Neutrophil (primary cell): ENCODE measurements around the gene COP1.

Source experiments
- H3K27ac ChIP-seq: fragments of 200-600 bp; sonication (generic); 2 replicates; pipeline ENCODE4 v1.5.1; 2016; ENCODE audit warnings: mild to moderate bottlenecking, moderate library complexity
- H3K27me3 ChIP-seq: fragments of 200-600 bp; sonication (generic); 2 replicates; pipeline ENCODE4 v1.6.0; 2016; ENCODE audit warnings: mild to moderate bottlenecking
- H3K36me3 ChIP-seq: fragments of 200-600 bp; sonication (generic); 2 replicates; pipeline ENCODE4 v1.5.1; 2017
- H3K4me1 ChIP-seq, 2 experiments: fragments of 200-600 bp in 1 of 2; sonication (generic) in 1 of 2; 1 replicate in 1 of 2; 2 replicates in 1 of 2; pipeline versions ENCODE4 v1.5.1 to v1.6.1; 2013 to 2016; ENCODE audit warnings: low read depth in 1 of 2, low read length in 1 of 2, mild to moderate bottlenecking in 1 of 2, moderate library complexity in 1 of 2; ENCODE audit not compliant: control insufficient read depth in 1 of 2, insufficient read depth in 1 of 2
- H3K4me3 ChIP-seq, 2 experiments: fragments of 200-600 bp in 1 of 2; sonication (generic) in 1 of 2; 1 replicate in 1 of 2; 2 replicates in 1 of 2; pipeline ENCODE4 v1.5.1; 2013 to 2016; ENCODE audit warnings: low read depth in 1 of 2, low read length in 1 of 2, mild to moderate bottlenecking in 1 of 2, moderate library complexity in 1 of 2
- H3K9me3 ChIP-seq: fragments of 200-600 bp; sonication (generic); 2 replicates; pipeline ENCODE4 v1.5.1; 2016
- TF ChIP-seq, protein P1 (sequence below): fragments of 200-600 bp; sonication (generic); IDR thresholded peaks from 2 replicates; pipeline ENCODE4 v1.5.1; 2016; ENCODE audit warnings: antibody characterized with exemption

Gene COP1

DNA sequence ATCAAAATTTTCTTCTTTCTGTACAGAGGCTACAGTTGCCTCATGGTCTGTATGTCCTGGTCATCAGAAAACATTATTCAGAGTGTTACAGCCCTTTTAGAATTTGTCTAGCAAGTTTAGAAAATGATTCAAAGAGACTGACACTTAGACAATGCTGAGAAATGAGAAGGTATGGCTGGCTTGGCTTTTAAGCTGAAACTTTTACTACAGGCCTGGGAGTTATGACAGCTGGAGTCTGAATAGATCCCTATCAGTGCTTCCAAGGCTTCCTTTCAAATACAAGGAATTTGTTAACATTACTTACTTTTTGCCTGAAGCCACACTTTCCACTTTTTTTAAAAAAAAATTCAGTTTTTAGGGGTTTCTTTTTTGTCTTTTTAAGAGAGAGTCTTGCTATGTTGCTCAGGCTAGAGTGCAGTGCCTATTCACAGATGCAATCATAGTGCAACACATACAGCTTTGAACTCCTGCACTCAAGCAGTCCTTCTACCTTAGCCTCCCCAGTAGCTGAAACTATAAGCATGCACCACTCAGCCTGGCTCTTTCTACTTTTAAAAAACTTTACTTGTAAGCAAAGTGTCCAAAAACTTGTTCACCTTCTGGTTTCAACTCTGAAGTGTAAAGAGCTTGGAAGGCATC lies 10.5 kb upstream of the COP1 start:
- Histone ChIP-seq H3K4me1 (peaks cover 2 to 8% of the 10 kb centered on the region in 2 experiments), H3K27me3 (no peaks in the 10 kb centered on the region), H3K4me3 (no peak overlapping the region), H3K9me3 (no peaks in the 10 kb centered on the region), H3K27ac (no peak overlapping the region), H3K36me3 (no peaks in the 10 kb centered on the region)
- TF ChIP-seq, protein P1, sequence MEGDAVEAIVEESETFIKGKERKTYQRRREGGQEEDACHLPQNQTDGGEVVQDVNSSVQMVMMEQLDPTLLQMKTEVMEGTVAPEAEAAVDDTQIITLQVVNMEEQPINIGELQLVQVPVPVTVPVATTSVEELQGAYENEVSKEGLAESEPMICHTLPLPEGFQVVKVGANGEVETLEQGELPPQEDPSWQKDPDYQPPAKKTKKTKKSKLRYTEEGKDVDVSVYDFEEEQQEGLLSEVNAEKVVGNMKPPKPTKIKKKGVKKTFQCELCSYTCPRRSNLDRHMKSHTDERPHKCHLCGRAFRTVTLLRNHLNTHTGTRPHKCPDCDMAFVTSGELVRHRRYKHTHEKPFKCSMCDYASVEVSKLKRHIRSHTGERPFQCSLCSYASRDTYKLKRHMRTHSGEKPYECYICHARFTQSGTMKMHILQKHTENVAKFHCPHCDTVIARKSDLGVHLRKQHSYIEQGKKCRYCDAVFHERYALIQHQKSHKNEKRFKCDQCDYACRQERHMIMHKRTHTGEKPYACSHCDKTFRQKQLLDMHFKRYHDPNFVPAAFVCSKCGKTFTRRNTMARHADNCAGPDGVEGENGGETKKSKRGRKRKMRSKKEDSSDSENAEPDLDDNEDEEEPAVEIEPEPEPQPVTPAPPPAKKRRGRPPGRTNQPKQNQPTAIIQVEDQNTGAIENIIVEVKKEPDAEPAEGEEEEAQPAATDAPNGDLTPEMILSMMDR, result no peak

DNA sequence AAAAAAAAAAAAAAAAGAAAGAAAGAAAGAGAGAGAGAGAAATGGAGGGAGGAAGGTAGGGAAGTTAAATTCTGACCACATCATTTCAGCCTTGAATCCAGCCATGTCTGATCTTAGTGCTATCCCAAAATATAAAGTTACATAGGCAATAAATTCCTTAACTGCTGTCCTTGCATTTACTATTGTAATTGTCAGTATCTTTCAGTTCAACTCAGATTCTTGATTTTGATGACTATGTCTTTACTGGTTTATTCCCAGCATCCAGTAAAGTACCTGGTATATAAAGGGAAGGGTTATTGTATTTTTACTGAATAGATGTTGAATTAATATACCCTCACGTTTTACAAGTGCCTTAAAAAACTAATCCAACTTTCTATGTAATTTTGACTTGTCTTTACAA lies 8.9 kb upstream of the COP1 start:
- no peaks in the 10 kb centered on the region for H3K36me3 ChIP-seq

DNA sequence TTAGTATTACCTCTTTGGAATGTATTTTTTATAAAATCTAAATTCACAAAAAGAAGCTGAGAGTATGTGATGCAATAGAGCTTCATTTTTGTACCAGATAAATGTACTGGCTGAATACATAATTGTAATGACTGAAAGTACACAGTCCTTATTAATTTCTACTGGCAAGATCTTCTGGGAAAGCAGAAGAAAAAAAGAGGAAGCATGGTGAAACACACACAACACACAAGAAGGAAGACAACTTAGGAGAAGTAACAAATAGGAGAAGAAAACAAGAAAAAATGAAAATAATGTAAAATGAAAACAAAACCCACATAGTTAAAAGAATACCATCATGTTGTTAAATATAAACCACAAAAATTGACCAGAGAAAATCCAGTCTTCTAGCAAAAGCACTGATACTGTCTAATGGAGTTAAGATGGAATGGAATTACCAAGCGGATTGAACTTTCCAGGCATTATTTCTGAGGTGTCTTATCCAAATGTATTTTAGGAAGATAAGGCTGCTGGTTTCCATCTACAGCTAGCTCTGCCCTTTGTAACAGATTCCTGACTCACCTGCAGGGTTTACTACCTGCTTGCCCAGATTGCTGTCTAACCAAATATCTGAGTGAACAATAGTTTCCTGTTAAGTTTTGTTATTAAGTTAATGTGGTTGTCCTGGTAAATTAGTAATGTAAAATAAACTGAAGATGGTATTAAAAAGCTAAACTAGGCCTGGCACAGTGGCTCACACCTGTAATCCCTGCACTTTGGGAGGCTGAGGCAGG lies 4.5 kb upstream of the COP1 start:
- peak overlapping the region; percentile 48 to 53 for H3K4me3 ChIP-seq
- no peaks in the 10 kb centered on the region for H3K27me3 ChIP-seq
- no peaks in the 10 kb centered on the region for H3K9me3 ChIP-seq
- no peaks in the 10 kb centered on the region for H3K36me3 ChIP-seq
- TF ChIP-seq, protein P1, result no peak
- peaks cover 51 to 56% of the 10 kb centered on the region in 2 experiments for H3K4me1 ChIP-seq
- H3K27ac ChIP-seq, result peak overlapping the region; percentile 99

More for the DNA sequence above, 8.9 kb upstream of the COP1 start:
- H3K27ac ChIP-seq, result no peak overlapping the region
- H3K4me3 ChIP-seq, result no peak overlapping the region
- peaks cover 18 to 23% of the 10 kb centered on the region in 2 experiments for H3K4me1 ChIP-seq
- no peaks in the 10 kb centered on the region for H3K9me3 ChIP-seq
- TF ChIP-seq, protein P1, result no peak
- no peaks in the 10 kb centered on the region for H3K27me3 ChIP-seq

DNA sequence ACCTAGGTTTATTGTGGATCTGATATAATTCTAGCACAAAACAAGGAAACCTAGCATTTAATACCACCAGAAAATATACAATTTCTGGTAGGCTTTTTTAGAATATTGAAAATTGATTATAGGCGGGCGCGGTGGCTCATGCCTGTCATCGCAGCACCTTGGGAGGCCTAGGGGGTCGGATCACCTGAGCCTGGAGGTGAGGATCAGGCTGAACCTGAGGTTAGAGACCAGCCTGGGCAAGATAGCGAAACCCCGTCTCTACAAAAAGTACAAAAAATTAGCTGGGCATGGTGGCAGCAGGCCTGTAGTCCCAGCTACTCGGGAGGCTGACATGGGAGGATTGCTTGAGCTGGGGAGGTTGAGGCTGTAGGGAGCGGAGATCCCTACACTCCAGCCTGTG lies 948 bp upstream of the COP1 start:
- H3K4me3 ChIP-seq, result peak overlapping the region; percentile 93 to 95
- peaks cover 74 to 75% of the 10 kb centered on the region in 2 experiments for H3K4me1 ChIP-seq
- no peaks in the 10 kb centered on the region for H3K9me3 ChIP-seq
- no peaks in the 10 kb centered on the region for H3K36me3 ChIP-seq
- peak overlapping the region; percentile 99 for H3K27ac ChIP-seq
- TF ChIP-seq, protein P1, result no peak
- no peaks in the 10 kb centered on the region for H3K27me3 ChIP-seq

DNA sequence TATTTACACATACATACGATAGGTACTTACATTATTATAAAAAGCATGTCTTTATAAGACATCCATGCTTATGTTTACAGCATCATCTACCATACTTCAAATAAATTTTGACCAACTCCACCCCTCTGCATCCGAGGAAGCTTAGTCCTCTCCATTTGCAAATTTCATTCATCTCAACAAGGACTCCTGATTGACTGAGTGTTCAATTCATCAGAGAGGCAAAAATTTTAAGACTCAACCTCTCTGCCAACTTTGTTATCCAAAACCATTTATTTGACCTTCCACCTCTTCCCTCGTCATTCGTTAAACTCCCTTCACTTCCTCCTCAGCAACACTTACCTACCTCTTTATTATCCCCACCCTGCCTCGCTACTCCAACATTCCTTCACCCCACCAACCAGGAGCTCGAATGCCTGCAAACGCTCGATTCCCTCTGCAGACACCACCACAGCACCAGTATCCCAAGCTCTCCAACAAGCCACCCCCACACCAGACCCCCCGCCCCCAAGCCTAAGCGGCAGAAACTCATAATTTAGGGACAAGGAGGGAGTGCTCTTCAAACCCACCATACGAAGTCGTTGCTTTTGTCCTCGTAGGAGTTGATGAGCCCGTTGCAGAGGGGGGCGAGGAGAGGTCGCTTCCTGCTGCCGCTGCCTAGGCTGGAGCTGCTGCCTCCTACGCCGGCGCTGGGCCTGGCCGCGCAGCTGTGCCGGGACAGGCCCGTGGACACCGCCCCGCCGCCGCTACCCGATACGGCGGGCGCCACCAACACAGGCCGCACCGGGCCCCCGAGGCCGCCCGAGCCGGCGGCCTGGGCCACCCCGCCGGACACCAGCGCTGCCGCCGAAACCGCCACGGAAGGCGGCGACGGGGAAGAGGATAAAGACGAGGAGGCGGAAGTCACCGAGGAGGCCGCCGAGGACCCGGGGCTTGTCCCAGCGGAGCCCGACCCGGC lies 803 bp downstream of the COP1 start:
- H3K4me1 ChIP-seq, result peaks cover 73 to 74% of the 10 kb centered on the region in 2 experiments
- H3K27ac ChIP-seq, result peak overlapping the region; percentile 99
- TF ChIP-seq, protein P1, result no peak
- H3K9me3 ChIP-seq, result no peaks in the 10 kb centered on the region
- peak overlapping the region; percentile 93 to 95 for H3K4me3 ChIP-seq
- H3K27me3 ChIP-seq, result no peaks in the 10 kb centered on the region
- H3K36me3 ChIP-seq, result no peaks in the 10 kb centered on the region
